ENCODE measurements around the gene RS1.

The RS1 gene

DNA sequence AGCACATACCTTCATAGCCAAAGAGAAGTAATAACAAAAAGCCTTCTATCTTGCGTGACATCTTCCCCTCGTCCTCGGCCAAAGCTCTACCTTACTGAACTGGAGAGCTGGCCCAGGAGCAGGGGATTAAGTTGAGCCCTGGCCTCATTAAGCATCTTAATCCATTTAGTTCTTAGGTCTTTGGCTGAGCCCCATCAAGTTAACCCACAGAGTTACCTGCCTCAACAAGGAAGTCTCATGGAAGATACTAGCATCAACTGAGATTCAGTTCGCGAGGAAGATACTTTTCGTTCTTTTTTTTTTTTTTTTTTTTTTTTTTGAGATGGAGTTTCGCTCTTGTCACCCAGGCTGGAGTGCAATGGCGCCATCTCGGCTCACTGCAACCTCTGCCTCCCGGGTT is at the start of gene RS1:
RS1 (minus strand) TSS at position 101 of the 400 bp plus-strand sequence; CDS start at position 61, 40 bp downstream.
- DNase-seq (ENCODE audit: low read depth in 1 of 2, low spot score in 1 of 2), result no peak

- no peak for DNase-seq (ENCODE audit: low read depth in 1 of 2, low spot score in 1 of 2)
These were observed 47.9 kb upstream of the RS1 start for GRCh38 chrX:18719852-18720251.

- no peak for DNase-seq (ENCODE audit: low read depth in 1 of 2, low spot score in 1 of 2)
These were observed 43.0 kb upstream of the RS1 start for GRCh38 chrX:18714910-18715309.

DNA sequence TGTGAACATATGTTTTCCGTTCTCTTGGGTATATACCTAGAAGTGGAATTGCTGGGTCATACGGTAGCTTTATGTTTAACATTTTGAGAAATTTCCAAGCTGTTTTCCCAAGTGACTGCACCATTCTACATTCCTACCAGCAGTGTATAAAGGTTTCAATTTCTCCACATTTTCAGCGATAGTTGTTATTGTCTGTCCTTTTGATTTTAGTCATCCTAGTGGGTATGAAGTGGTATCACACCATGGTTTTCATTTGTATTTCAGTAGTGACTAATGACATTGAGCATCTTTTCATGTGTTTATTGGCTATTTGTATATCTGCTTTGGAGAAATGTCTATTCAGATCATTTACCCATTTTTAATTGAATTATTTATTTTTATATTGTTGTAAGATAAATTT is 37.9 kb upstream of the RS1 start:
- no peak for DNase-seq (ENCODE audit: low read depth in 1 of 2, low spot score in 1 of 2)

DNA sequence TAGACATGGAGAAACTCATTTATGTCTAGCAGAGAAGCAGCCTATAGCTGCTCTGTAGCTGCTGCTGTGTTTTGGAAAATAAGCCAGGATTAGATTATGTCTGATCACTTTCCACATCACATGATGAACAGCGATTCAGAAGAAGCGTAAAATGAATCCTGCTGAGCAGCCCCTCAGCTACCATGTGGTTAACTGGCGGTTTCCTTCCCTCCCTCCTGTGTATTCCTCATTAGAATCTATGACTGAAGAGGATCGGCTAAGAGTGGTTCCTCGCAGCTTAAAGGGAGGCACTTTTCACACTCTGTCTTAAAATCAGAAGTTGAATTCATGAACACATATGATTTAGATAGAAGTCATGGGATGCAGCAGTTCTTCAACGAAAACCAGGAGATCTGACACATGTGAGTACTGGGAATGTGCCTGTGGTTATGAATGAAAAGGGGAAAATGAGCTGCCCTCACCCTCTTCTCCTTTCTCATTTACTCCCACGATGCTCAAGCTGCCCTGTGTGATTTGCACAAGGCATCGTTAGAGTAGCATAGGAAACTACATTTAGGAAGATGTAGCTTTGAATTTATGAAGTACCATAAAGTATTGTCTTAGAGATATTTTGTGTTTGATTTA is 35.6 kb upstream of the RS1 start, which contains the start of gene PPEF1:
PPEF1 (plus strand) TSS at position 220 of the 624 bp plus-strand sequence; CDS start at position 356, 136 bp downstream.
- no peak for DNase-seq (ENCODE audit: low read depth in 1 of 2, low spot score in 1 of 2)

GRCh38 chrX:18702362-18703195 is 30.7 kb upstream of the RS1 start:
- DNase-seq (ENCODE audit: low read depth in 1 of 2, low spot score in 1 of 2), result no peak

DNA sequence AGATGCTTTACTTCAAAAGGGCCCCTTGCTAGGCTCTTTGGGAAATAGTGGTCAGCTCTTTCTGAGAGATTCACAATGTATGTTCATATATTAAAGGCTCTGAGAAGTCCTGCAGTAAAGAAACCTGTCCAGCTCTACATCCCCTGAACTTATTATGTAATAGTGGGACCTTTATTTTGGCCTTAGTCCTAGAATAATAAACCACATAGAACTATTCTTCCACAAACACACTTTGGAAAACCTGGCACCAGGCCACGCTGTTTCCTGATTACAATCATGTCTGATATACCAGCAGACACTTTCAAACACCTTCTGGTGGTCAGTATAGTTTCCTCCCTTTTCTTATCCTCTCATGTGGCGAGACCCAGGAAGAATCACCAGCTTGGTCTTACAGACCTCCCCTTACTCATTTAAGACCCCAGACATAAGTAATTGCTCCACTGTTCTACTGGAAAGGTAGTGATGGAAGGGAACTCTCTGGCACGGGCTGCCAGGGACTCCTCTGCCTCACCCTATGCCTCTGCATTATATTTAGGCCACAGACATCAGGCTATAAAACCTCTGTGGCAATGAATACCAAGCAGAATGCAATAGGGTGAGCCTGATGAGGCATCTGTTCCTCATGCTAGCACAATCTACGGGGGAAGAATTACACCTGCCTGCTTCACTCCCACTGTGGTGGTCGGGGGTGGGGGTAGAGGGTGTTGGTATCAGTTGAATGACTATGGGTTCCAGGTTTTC is 29.9 kb upstream of the RS1 start:
- no peak for DNase-seq (ENCODE audit: low read depth in 1 of 2, low spot score in 1 of 2)

DNA sequence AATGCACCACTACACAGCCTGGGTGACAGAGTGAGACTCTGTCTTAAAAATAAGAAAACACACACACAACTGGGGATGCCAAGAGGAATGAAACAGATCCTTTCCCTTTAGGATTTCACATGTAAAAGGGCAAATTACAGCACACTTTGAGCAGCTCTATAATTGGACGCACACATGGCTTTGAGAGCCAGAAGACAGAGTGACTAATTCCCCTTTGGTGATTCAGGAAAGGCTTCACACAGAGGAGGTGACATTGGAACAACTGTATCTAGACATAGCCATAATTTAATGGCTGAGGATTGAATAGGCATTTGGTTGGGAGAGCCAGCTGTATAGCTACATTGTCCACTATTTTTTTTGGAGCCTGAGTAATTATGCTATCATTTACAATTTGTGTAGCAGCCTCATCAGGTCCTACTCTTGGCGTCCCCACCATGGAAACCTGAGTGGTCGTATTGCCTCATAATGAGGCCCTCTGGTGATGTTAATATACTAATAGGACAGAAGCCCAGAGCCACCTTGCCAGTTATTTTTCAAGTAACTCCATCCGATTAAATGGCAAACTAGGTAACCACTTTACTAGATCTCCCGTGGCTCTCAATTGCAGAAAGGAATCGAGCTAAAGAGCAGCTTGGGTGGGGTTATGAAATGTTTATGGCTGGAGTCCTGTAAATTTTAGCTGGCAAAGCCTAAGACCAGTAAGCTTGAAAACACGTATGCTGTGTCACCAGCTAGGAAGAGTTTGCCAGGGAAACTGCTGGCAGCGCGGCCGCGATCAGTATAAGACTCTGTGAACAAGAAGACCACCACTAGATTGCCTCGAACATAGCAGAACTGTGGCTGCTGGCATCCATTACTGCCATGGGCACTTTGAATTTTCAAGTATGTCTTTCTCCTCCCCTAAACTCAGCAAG is 27.1 kb upstream of the RS1 start:
- no peak for DNase-seq (ENCODE audit: low read depth in 1 of 2, low spot score in 1 of 2)

GRCh38 chrX:18696653-18697052 is 24.7 kb upstream of the RS1 start:
- no peak for DNase-seq (ENCODE audit: low read depth in 1 of 2, low spot score in 1 of 2)

- DNase-seq (ENCODE audit: low read depth in 1 of 2, low spot score in 1 of 2), result no peak
These were observed 20.6 kb upstream of the RS1 start for GRCh38 chrX:18692541-18692940.

- no peak for DNase-seq (ENCODE audit: low read depth in 1 of 2, low spot score in 1 of 2)
These were observed 19.5 kb upstream of the RS1 start for GRCh38 chrX:18691431-18691830.

DNA sequence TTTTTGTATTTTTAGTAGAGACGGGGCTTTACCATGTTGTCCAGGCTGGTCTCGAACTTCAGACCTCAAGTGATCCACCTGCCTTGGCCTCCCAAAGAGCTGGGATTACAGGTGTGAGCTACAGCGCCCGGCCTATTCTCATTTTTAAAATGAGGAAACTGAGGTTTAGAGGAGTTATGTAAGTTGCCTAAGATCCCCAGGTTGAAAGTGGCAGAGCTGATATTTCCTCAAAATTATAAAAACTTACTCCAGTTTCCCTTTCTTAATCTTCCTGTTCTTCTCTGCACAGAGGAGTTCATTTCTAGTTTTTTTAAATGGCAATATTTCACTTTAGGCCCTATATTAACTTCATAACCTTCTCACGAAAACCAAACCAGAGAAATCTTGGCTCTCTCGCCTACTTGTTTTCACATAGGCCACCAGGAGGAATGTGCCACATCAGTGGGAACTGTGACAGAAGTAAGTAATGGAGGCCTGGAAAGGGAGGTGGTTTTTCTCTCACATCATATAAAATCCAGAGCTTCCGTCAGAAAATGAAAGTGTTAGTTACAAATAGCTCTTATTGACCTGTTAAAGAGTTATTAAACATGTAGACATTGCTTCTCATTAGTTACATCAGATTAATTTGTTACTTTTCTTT is 16.1 kb upstream of the RS1 start:
- DNase-seq (ENCODE audit: low read depth in 1 of 2, low spot score in 1 of 2), result no peak

DNA sequence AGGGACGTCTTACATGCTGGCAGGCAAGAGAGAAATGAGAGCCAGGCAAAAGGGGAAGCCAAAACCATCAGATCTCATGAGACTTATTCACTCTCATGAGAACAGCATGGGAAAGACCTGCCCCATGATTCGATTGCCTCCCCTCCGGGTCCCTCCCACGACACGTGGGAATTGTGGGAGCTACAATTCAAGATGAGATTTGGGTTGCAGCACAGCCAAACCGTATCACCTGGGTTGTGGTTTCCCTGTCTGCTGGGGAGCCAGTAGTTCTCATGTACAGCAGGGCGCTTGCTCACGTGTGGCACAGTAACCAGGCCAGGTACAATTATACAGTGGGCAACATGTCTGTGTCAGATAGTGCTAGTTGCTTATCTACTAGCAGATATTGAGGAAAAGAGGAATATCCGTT is 11.1 kb upstream of the RS1 start:
- DNase-seq (ENCODE audit: low read depth in 1 of 2, low spot score in 1 of 2), result no peak

DNA sequence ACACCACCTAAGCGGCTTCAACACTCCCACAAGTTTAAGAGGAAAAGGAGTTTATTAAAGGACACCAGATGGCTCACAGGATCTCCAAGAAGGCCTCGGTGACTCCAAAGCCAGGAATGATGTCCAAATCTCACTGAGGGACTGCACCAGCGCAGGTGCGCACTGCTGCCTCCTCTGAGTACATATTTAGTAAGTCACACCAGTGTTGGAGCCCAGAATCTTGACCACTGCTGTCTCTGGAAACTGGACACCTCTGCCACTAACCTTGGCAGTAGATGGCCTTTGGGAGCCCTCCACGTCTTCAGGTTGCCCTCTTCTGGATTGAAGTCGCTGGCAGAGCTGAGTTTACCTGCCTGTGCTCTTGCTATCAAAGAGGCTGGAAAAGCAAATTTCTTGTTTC is 10.1 kb upstream of the RS1 start:
- no peak for DNase-seq (ENCODE audit: low read depth in 1 of 2, low spot score in 1 of 2)

DNA sequence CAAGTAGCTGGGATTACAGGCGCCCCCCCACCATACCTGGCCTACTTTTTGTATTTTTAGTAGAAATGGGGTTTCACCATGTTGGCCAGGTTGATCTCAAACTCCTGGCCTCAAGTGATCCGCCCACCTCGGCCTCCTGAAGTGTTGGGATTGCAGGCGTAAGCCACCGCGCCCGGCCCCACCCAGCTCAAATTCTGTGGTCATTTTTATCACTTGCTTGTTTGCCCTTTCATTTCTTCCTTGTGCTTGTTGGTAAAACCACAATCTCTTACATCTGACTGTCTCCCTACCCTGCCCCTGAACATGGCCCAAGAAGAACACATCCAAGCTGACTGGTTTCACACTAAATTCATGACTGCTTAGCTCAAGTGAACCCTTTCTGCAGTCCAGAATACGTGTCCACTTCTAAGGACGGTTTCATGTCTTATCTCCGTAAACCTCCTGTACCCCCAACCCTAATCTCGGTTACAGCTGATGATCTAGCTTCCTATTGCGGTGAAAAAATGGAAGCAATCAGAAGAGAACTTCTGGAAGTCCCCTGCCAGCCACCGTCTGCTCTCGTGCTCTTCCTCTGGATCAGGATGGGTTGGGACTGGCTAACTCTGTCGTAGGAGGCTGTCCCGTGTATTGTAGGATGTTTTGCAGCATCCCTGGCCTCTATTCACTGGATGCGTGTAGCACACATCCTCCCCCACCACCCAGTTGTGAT is 5.4 kb upstream of the RS1 start:
- no peak for DNase-seq (ENCODE audit: low read depth in 1 of 2, low spot score in 1 of 2)

DNA sequence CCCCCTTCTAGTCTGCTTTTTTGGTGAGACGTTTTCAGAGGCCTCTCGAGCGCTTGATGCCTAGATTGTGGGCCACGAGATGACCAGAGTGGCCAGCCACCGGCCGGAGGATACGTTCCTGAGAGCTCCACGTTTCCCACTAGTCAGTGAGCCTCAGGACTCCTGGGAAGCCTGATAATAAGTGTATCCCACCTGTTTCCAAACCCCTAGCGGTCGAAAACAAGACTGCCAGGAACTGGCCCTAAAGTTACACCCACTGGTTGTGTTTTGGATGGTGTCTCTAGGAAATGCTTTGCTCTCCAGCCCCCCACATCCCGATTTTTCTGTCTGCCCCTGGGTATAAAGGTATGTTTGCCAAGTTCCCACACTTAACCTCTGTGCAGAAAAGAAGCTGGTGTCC is 4.6 kb upstream of the RS1 start:
- no peak for DNase-seq (ENCODE audit: low read depth in 1 of 2, low spot score in 1 of 2)

GRCh38 chrX:18676050-18676449 is 4.1 kb upstream of the RS1 start:
- DNase-seq (ENCODE audit: low read depth in 1 of 2, low spot score in 1 of 2), result no peak

GRCh38 chrX:18674788-18675735 is 3.2 kb upstream of the RS1 start:
- DNase-seq (ENCODE audit: low read depth in 1 of 2, low spot score in 1 of 2), result peak; percentile 48 to 64

- DNase-seq (ENCODE audit: low read depth in 1 of 2, low spot score in 1 of 2), result peak; percentile 3
These were observed 2.5 kb upstream of the RS1 start for GRCh38 chrX:18674417-18674787.
